HCT116 (cell line): ENCODE measurements around the gene CC2D2B.
"Not testable (repeated sequence)": the region's sequence is repeated elsewhere in the genome, so short reads cannot be mapped to it uniquely, and the experiment has no call there.

Experiments used
- ZNF274 ChIP-seq: fragments of 200-500 bp; sonication (Bioruptor generic); IDR thresholded peaks from 2 replicates; pipeline ENCODE4 v1.6.1; 2014; ENCODE audit warnings: mild to moderate bottlenecking, low read depth, low read length, inconsistent platforms
- TF ChIP-seq, protein P1 (sequence below): IDR thresholded peaks from 2 replicates; pipeline ENCODE4 v1.6.1; 2012; ENCODE audit warnings: low read depth

DNA sequence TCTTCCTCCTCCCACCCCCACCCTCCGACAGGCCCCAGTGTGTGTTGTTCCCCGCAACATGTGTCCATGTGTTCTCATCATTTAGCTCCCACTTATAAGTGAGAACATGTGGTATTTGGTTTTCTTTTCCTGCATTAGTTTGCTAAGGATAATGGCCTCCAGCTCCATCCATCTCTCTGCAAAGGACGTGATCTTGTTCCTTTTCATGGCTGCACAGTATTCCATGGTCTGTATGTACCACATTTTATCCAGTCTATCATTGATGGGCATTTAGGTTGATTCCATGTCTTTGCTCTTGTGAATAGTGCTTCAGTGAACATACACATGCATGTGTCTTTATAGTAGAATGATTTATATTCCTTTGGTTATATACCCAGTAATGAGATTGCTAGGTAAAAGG, 140.2 kb downstream of the CC2D2B start:
- not testable (repeated sequence) for TF ChIP-seq ZNF274
- TF ChIP-seq, protein P1, sequence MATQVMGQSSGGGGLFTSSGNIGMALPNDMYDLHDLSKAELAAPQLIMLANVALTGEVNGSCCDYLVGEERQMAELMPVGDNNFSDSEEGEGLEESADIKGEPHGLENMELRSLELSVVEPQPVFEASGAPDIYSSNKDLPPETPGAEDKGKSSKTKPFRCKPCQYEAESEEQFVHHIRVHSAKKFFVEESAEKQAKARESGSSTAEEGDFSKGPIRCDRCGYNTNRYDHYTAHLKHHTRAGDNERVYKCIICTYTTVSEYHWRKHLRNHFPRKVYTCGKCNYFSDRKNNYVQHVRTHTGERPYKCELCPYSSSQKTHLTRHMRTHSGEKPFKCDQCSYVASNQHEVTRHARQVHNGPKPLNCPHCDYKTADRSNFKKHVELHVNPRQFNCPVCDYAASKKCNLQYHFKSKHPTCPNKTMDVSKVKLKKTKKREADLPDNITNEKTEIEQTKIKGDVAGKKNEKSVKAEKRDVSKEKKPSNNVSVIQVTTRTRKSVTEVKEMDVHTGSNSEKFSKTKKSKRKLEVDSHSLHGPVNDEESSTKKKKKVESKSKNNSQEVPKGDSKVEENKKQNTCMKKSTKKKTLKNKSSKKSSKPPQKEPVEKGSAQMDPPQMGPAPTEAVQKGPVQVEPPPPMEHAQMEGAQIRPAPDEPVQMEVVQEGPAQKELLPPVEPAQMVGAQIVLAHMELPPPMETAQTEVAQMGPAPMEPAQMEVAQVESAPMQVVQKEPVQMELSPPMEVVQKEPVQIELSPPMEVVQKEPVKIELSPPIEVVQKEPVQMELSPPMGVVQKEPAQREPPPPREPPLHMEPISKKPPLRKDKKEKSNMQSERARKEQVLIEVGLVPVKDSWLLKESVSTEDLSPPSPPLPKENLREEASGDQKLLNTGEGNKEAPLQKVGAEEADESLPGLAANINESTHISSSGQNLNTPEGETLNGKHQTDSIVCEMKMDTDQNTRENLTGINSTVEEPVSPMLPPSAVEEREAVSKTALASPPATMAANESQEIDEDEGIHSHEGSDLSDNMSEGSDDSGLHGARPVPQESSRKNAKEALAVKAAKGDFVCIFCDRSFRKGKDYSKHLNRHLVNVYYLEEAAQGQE, result not testable (repeated sequence)
